Measurements from ENCODE around the gene ETFA.
A peak's percentile ranks its signal among the peaks of the same experiment; 100 is the strongest.

The ETFA gene

DNA sequence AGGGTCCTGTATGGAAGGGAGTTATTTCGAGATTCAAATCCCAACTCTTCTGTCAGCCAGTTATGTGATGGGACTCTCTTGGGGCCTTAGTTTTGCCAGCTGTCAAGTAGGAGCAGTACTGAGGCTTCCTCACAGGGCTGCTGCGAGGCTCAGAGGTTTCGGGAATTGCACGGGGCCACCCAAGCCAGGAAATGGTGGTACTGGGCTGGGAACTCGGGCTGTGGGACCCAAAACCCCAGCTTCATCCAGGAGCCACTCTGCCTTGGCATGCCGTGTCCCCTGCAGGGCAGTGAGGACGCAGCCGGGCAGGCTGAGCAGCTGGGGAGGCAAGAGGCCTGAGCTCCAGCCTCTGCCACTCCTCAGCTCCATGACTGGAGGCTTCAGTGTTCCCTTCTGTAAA lies 118.6 kb downstream of the ETFA start:
- no peak for DNase-seq

DNA sequence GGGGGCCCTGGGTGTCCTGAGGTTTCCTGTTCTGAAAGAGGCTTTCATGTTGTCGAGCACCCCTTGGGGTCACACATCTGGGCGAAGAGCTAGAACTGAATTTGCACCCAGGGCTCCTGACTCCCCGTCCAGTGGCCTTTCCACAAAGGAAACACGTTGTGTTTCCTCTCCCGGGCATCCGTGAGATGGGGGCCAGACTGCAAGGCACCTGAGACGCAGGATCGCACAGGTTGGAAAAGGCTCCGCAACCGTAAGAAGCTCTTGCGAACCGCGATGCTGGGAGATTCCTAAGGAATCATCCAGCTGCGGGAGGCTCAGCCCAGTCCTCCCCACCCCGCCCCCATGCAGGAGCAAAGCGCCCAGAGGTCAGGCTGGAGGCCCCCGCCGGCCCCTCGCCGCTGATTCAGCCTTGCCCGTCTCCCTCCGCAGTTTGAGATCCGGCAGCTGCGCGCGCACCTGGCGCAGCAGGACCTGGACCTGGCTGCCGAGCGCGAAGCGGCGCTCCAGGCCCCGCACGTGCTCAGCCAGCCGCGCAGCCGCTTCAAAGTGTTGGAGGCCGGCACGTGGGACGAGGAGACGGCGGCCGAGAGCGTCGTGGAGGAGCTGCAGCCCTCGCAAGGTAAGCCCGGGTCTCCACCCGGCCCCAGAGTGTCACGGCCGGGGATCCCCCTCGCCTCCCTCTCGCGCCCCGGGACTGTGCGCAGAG lies 119.6 kb downstream of the ETFA start:
- peak; percentile 26 for DNase-seq

DNA sequence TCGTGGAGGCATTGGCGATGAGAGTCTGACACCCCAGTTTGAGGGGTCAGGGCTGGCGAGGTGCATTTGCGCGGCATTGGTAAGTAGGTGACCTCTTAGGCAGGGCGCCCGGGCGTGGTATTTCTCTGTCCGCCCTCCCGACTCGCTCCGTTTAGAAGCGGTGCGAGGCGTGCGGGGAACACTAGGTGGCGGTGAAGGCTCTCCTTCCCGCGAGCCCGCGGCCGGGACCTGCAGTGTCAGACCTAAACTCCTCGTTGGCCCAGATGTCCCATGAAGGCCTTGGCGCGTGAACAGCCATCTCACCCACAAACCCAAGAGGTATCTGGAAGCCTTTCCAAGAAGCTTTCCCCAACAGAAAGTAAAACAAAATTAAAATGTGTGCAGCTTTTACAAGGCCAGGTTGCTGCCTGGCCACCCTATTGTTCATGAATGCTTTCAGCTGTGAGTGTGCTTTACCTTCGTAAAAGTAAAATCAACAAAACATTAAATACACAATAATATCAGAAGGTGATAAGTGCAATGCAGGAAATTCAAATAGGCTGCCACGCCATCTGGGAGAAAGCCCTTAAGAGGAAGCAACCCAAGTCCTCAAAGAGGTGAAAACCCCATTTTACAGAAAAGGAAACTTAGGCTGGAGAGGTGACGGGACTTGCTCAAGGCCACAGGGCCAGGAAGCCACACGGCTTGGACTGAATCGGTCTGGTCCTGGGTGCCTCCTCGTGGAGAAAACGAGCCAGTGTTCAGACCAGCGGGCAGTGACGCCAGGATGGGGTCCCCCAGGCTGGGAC lies 120.3 kb downstream of the ETFA start:
- peak; percentile 66 for DNase-seq

DNA sequence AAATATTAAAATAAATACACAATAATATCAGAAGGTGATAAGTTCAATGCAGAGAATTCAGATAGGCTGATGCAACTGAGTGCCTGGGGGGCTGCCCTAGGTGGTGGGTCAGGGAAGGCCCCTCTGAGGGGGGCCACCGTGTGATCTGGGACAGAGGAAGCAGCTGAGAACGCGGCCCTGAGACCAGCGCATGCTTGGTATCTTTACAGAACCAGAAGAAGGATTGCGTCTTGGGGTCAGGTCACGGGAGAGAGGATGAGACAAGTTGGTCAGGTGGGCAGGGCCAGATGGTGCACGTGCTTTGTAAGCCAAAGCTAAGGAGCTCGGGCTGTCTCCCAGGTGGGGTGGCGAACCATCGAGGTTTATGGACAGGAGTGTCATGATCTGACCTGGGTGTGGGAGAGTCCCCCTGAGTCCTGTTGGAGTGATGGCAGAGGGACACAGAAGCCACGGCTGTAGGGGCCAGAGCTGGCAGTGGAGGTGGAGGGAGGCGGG lies 121.2 kb downstream of the ETFA start:
- DNase-seq = no peak

DNA sequence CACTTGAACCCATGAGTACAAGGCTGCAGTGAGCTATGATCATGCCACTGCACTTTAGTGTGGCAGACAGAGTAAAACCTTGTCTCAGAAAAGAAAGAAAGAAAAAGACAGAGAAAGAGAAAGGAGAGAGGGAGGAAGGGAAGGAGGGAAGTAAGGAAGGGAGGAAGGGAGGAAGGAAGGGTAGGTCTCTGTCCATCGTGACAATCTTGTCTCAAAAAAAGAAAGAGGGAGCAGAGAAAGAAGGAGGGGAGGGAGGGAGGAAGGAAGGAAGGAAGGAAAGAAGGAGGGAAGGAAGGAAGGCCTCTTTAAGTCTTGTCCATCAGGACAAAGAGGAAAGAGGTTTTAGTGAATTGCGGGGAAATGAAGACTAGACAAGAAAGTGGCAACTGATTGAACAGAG lies 122.2 kb downstream of the ETFA start:
- DNase-seq = no peak

DNA sequence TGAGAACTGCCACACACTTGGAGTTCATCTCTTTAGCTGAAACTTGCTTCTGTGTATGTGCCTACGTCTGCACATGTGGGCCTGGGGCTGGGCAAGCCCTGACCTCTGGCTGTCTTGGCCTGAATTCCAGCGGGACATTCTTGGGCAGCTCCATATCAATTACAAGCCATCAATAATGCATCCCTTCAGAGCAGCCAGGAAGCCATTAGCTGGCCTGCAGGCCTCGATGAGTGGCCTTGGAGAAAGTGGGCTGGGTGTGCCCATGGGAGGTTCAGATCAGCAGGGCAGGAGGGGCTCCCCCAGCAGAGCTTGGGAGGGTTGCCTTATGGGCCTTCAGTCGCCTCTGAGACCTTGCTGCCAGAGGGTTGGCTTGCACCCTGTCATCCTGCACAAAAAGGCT lies 124.1 kb downstream of the ETFA start:
- no peak for DNase-seq

DNA sequence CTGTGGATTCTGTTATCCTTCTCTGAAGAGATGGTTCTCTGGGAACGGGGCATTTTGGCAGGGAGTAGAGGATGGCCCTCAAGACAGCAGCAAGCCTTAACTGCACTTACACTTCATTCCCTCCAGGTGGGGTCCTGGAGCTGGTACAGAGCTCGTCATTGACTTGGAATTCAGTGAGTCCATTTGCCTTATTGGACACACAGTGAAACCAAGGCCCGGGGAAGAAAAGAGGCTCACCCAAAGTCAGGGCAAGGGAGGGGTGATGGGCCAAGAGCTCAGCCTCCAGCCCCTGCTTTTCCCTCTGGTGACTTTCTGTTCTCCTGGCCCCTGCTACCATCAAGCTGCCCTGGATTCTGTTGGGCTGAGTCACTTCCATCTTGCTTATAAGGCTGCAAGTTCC lies 125.6 kb downstream of the ETFA start:
- peak; percentile 80 for DNase-seq

DNA sequence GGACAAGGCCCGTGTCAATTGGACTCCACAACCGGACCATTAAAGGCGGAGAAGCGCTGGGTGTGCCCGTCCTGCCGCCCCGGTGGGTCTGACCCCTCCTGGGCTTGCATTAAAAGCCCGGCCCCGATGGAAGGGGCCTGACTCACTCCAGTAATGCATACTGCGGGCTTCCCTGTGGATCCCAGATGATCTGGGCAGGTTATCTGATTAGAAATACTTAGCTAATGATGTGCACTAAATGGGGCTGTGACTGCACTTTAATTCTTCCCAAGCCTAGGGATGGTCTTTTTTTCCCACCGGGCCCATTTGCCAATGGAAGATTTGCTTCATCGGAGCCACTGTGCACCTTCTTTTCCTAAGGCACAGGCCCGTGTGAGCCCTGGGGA lies 126.6 kb downstream of the ETFA start:
- no peak for DNase-seq

DNA sequence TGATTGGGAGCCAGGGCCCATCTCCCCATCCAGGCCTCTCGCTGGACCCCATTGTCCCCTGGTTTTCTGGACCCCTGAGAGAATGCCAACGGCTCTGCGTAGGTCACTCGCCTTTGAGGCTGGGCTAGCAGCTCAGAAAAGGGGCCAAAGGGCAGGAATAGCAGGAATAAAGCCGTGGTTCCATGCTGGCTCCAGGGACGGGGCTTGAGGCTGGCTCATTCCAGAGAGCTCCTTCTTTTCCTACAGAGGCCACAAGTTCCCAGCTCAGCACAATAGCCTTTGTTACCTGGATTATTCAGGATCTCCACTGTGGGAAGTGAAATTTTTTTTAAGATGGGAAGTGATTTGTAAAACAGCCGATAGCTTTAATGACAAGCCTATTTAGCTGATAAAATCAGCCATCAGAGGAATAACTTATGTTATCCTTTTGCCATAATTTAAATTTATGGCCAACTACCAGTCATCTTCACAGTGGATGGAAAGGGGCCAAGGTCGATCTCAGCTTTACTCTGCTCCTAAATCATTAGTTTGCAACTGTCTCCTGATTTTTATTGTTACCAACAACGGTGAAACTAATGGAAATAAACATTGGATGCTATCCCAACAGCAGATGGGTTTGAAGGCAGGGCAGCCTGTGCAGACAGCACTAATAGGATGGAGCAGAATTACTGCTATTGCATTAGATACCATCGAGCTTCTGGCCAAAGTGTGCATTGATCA lies 127.2 kb downstream of the ETFA start:
- DNase-seq = no peak

DNA sequence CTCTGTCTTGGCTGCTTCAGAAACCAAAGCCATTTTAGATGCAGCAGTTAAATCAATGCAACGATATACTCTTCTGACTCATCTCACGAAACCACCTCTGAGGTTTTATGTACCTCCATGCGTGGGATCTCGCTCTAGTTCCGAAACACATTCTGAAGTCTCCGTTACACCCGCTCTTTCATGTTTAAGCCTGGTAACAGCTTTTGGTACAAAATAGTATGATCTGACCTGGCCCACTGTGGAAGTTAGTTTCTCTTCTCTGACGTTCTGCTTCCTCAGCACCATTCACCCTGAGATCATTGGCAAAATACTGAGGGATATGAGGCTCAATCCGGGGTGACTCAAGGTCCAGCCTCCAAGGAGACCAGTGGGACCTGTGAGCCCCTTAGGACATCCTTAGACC lies 129.6 kb downstream of the ETFA start:
- no peak for DNase-seq

DNA sequence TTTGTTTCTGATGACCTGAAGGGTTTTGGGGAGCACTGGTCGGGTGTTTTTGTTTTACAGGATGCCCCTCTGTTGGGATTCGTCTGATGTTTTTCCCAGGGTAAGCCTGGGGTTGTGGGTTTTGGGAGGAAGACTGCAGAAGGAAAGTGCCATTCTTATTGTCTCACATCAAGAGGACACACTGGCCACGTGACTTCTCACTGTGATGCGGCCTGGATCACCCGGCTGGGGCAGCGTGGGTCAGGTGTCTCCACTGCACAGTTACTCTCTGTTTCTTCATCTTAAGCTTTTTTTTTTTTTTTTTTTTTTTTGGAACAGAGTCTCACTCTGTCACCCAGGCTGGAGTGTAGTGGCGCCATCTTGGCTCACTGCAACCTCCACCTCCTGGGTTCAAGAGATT lies 130.9 kb downstream of the ETFA start:
- no peak for DNase-seq

DNA sequence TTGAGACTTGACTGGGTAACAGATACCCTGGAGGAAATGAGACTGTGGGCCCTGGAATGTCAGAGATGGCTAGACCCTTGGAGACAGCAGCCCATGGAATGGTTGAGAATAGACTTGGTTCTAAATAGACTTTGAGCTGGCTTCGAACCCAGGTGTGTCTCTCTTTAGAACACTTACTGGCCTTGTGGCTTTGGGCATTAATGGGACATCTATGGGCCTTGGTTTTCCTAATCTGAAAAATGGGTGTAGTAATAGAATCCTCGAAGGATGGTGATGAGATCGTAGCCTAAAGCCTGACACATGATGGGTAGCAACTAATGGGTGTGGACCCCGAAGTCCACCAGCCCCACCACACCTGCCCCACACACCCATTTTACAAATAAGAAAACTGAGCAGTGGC lies 132.2 kb downstream of the ETFA start:
- no peak for DNase-seq

DNA sequence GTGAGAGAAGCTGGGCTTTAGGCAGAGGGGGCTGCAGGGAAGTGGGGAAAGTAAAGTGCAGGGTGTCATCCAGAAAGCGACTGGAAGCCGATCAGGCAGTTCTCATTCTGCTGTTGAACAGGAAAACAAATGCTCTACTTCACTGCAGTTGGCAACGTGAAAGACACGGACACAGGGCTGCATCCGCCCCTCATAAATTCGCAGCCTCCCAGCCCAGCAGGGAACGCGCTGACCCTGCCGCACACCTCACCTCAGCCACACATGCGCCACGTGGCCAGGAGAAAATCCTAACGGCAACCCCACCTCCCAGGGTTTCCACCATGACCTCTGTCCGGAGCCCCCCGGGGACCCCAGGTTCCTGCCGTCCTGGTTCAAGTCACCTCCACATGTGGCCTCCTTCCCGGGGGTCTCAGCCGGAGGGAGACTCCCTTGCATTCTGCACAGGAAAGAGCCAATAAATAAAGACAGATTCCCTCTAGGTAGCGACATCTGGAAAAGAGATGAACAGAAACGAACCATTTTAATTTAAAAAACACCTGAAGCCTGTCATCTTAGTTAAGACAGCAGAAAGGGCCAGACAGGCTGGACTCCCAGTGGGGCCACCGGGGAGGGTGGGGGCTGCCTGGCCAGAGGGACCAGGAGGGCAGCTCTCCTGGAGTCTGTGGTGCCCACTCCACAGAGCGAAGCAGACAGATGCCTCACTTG lies 132.8 kb downstream of the ETFA start:
- no peak for DNase-seq

DNA sequence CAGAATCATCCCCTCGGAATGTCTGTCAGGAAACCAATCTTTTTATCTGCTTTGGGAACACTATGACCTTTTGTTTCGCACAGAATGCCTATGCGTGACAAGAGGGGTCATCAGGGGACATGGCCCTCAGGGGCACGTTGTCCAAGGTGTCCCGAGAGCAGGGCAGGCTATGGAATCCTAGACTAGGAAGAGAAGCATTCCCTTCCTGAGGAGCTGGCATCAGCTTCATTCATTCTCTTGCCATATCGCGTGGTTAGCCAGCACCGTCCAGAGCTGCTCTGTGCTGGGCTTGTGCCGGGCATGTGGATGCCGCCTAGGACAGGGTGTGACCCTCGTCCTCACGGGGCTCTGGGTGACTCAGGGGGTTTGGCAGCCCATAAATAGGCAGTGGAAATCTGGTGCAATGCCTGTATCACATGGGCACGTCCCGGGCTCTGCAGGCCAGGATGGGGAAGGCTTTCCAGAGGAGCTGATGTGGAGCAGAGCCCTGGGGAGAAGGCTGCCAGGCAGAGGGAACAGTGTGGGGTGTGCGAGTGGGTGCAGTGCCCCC lies 133.7 kb downstream of the ETFA start:
- DNase-seq = peak; percentile 16

DNA sequence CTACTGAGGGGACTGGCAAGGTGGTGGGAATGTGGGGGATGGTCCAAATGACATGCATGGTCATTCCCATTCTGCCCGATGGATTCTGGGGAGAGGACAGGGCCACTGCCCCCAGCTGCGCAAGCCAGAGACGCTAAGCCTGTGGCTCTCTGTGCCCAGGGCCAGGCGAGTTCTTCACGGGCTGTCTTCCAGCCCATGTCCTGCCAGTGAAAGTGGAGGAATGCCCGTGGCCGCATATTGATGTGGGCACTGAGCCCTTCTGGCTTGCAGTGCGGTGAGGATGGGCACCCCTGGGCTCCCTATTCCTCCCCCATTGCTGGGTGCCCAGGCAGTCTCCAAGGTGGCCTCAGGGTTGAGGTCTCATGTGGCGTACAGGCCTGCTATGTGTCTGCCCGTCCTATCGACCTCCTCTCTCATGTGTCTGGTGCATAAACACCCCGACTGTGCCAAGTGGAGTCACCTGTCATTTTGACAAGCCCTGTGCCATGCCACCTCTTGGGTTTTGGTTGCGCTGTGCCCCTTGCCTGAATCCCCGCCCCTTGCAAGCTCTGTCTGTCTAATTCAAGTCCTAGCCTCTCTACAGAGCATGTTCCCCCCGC lies 134.7 kb downstream of the ETFA start:
- DNase-seq = no peak

DNA sequence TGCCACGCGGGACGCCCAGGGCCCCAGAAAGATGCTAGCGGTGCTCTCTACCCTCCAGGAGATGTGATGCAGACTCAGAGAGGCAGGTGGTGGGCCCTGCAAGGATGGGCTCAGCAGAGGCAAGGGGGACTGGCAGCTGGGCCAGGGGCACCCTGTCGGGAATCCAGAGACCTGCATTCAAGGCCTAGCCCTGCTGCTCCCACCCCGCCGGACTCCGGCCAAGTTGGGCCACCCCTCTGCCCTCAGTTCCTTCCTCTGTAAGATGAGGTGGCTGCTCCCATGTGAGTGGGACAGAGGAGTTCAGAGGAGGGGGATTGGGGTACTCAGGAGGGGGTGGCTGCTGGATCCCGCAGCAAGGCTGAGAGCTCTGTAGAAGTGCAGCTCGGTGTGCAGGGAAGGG lies 135.2 kb downstream of the ETFA start:
- no peak for DNase-seq

DNA sequence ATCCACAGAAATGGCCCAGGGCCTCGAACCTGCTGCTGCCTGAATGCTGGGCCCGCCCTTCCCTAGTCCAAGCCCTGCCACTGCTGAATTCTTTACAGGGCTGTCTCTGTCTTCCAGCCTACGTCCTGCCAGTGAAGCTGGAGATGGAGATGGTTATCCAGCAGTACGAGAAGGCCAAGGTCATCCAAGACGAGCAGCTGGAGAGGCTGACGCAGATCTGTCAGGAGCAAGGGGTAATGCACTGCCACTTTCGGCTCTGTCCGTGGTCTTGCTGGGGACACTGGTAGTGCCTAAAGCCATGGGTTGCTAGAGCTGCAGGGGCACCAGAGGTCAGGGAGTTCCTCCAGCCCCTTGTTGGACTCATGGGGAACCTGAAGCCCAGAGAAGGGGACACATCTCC lies 135.8 kb downstream of the ETFA start:
- no peak for DNase-seq

DNA sequence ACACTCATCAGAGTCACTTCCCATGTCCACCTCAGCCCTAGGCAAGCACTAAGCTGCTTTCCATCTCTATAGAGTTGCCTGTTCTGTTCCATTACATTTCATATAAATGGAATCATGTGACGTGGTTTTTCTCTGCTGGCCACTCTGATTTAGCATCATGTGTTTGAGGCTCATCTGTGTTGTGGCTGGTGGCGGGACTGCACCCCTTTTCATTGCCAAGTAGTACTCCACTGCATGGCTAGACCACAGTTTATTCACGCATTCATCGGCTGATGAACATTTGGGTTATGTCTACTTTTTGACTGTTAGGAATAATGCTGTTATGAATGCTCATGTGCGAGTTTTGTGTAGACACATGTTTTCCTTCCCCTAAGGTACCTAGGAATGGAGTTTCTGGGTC lies 136.6 kb downstream of the ETFA start:
- no peak for DNase-seq

DNA sequence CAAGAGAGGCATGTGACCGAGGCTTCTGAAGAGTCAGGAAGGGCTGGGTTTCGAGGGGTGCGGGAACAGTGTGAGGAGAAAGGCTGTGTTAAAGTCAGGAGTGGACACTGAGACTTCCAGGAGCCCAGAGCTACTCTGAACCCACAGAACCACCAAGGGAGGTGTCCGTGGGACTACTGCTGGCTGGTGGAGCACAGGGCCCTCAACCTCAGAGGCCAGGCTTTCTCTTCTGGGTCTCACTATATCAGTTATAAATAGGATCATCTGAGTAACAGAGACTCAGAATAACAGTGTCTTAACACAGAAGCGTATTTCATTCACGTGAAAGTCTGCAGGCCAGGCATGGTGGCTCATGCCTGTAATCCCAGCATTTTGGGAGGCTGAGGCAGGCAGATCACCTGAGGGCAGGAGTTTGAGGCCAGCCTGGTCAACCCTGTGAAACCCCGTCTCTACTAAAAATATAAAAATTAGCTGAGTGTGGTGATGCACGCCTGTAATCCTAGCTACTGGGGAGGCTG lies 137.9 kb downstream of the ETFA start:
- DNase-seq = no peak

DNA sequence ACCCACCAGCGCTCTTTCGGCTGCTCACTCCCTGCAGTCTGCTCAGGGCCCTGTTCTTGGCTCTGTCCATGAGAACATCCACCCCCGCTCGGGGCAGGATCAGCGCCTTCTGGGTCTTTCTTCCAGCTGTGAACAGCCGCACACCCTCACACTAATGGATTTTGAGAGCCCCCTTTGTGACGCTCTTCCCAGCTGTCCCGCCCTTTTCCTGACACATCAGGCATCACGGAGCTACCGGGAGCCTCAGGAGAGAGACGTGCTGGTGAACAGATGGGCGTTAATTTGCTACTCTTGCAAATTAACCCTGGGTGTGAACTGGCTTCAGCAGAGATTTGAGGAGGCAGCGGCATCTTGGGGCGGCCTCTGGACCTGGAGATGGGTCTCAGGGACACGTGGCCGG lies 138.5 kb downstream of the ETFA start:
- no peak for DNase-seq

DNA sequence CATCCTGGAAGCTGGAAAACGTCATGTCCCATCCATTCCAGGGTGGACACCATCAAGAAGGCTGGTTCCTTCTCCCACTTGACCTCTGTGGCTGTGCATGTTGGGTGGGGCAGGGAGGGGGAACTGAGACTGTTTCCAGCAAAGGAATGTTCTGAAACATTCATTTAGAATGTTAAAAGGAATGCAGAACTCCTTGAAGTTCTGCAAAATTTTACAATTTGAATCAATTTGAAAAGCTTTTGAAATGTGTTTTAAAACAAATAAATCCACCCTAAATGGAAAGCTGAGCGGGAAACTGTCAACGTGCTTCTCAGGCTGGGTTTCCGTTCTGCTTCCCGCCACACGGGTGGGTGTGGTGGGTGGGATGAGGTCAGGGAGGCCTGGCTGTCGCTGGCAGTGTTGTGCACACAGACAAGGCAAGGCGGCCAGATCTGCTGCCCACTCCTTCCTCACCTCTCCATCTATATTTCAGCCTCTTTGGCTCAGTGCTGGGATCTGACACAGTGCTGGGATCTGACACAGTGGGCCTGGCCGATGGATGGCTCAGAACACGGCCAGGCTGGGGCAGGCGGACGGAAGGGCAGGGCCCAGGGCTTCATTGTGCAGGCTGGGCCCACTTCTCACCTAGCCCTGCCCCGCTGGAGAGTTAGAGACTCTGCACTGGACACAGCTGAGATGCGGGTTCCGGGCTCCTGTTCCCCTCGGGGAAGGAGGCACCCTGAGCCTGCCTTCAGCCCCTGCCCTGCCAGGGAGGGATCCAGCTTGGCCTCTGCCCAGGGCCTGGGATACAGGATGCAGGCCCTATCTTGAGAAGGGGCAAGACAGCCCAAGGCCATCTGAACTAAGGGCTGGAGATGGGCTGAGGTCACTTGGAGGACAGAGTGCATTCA lies 141.1 kb downstream of the ETFA start:
- peak; percentile 31 for DNase-seq

Data from fibroblast of skin of right biceps (primary cell).